GM19467 (cell line): Measurements from ENCODE around the gene DDX59.

Experiments
- ATAC-seq: cut with Tn5 transposase; IDR thresholded peaks from one replicate; pipeline ENCODE4 v1.9.1; 2021; ENCODE audit warnings: mild to moderate bottlenecking, moderate library complexity; ENCODE audit not compliant: unreplicated experiment

The DDX59 gene

GRCh38 chr1:200671235-200671786 lies 1.6 kb upstream of the DDX59 start:
- no peak for ATAC-seq

- ATAC-seq: peak; percentile 10
Measured at GRCh38 chr1:200670242-200671118, 773 bp upstream of the DDX59 start.

- no peak for ATAC-seq
Measured at GRCh38 chr1:200668514-200669313, 993 bp downstream of the DDX59 start.

DNA sequence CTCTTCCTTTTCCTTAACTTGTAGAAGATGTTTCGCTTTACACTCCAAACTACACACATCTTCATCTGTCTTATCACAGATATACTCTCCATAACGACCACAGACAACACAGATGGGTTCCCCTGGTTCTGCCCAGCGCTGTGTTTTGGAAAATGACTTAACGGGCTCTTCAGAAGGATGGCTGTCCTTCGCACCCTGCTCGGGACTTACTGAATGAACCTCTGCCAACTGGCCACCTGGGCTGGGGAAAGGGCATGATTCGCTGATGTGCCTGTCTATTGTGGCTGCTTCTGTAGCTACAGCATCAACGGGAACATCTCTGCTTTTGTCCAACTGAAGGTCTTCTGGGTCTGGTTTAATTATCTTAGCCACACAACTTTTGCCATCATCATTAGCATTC lies 3.4 kb downstream of the DDX59 start:
- no peak for ATAC-seq

- ATAC-seq: no peak
Measured at GRCh38 chr1:200665861-200666260, 3.8 kb downstream of the DDX59 start.

- no peak for ATAC-seq
Measured at GRCh38 chr1:200660719-200661118, 9.0 kb downstream of the DDX59 start.

GRCh38 chr1:200659269-200659668 lies 10.4 kb downstream of the DDX59 start:
- no peak for ATAC-seq

DNA sequence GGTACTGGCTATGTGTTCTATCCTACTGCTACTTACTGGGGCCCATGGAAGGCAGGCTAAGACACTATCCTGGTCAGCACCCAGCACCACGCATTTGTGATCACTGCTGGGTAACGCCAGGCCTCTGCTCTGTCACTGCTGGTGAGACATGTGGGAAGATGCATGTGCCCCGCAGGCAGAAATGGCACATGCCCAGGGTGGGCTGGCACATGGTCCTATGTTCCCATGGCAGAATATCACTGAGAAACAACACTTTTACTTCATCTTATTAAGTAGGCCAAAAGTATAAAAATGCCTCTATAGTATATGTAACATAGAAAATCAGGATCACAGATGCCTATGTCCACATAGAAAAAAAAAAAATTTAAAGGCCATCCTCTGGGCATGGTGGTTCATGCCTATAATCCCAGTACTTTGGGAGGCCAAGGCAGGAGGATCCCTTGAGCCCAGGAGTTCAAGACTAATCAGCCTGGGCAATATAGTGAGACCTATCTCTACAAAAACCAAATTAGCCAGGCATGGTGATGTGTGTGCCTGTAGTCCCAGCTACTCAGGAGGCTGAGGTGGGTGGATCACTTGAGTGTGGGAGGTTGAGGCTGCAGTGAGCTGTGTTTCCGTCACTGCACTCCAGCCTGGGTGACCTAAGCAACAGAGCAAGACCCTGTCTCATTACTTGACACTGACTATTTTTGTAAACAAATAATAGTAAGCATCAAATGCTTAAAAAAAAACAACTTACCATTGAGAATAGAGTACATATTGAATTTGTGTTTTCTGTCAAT lies 11.5 kb downstream of the DDX59 start:
- no peak for ATAC-seq

GRCh38 chr1:200654660-200655059 lies 15.0 kb downstream of the DDX59 start:
- peak; percentile 86 for ATAC-seq

GRCh38 chr1:200653022-200653462 lies 16.7 kb downstream of the DDX59 start:
- no peak for ATAC-seq

GRCh38 chr1:200652378-200652777 lies 17.3 kb downstream of the DDX59 start:
- no peak for ATAC-seq

DNA sequence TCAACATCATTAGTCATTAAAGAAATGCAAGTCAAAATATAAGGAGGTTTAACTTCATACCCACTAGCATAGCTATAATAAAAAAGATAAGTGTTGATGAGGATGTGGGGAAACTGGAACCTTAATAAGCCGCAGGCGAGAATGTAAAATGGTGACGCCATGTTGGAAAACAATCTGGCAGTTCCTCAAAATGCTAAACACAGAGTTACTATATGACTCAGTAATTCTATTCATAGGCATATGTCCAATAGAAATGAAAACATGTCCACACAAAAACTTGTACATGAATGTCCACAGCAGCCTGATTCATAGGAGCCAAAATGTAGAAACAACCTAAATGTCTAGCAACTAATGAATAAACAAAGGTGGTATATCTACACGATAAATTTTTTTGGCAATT lies 23.2 kb downstream of the DDX59 start:
- no peak for ATAC-seq

- no peak for ATAC-seq
Measured at GRCh38 chr1:200644021-200644420, 25.7 kb downstream of the DDX59 start.

DNA sequence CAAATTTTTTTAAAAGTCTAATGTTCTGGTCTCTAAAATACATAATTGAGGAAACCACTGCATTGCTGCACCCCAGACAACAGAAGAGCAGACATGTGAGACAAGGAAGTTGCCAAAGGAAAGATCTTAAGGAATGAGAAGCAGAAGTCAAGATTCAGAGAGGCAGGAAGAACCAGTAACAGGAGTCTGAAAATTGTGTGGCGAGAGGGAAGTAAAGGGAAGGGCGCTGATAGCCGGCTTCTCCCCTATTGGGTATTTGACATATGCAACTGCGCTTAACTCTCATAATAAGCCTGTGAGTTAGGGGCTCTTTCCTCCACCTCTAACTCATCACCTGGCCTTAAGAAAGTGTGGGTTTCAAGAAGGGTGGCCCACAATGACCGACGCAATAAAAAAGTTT lies 27.2 kb downstream of the DDX59 start:
- ATAC-seq: no peak

DNA sequence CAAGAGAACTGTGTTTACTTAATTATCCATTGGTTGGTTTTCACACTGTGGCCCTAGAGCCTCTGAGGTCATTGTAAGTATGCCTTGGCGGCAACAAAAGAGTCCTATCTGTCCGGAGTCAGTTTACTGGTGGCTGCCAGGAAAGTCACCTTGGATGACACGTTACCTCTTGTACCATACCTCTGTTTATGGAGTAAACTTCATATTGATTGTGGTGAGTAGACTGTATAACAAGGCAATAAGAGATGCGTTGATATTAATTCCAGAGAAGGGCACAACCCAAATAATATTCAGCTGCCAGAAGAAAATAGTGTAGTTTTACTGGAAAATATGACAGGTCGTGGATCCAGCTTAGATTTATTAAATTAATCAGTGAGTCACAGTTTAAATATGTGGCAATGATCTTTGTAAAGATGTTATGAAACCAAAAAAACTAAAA lies 28.7 kb downstream of the DDX59 start:
- ATAC-seq: no peak

DNA sequence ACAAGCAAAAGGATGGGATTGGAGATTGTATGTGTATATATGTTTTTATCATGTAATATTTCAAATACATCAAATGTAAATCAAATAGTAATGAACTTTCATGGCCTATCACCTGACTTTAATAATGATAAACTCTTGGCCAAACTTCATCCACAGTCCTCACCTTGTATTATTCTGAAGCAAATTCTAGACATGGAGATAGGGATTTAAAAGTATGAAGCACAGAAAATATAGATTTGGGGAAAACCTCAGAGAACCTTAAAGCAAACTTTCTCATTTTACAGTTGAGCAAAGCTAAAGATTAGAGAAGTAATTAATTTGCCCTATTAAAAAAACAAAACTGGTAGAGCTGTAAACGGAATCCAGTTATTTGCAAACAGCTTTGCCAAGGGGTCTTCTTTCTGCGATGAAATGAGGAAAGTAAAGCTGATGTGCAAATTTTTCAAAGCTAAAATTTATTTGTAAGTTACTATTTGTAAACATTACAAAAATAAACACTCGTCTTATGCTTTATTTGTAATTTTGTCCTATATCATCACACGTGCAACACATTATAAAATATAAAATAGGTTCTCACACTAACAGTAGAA lies 29.2 kb downstream of the DDX59 start:
- ATAC-seq: no peak

- no peak for ATAC-seq
Measured at GRCh38 chr1:200638073-200638472, 31.6 kb downstream of the DDX59 start.

DNA sequence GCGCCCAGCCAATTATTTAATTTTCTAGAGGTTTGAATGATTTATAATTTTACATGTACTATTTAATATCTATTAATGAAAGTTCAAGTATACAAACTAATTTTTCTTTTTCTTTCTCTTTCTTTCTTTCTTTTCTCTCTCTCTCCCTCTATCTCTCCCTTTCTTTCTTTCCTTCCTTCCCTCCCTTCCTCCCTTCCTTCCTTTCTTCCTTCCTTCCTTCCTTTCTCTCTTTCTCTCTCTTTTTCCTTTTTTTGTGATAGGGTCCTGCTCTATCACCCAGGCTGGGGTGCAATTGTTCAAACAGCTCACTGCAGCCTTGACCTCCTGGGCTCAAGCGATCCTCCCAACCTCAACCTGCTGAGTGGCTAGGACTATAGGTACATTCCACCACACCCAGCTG lies 33.0 kb downstream of the DDX59 start:
- no peak for ATAC-seq

- ATAC-seq: no peak
Measured at GRCh38 chr1:200634261-200635122, 35.2 kb downstream of the DDX59 start.

GRCh38 chr1:200631375-200631774 lies 38.3 kb downstream of the DDX59 start:
- no peak for ATAC-seq
